Right ventricle myocardium inferior (tissue), 1 donor: ENCODE results near the gene UBD. TPM values are rescaled to one million over a fixed set of nuclear protein-coding genes. Genes with fewer than 3 reads are reported as not detected.

ENCODE experiments used
- ATAC-seq: fragments of 200-7000 bp; cut with Tn5 transposase; one replicate; pipeline ENCODE4 v1.9.1; 2020; ENCODE audit warnings: mild to moderate bottlenecking, moderate library complexity
- DNase-seq: peaks from one replicate; pipeline ENCODE4 v3.0.0; 2021; ENCODE audit errors: missing footprints
- intact Hi-C: fragments of 100-400 bp; cut with DNase I; formaldehyde crosslinking; loops from one replicate; pipeline ENCODE4 v1.11.0; 2022
- long read RNA-seq: library from polyadenylated mRNA; unstranded; transcript quantifications from one replicate; pipeline ENCODE4 v2.0.0, GENCODE V29; 2021
- total RNA-seq: library from RNA; stranded (reverse); fragmentation: NEBNext Ultra II Directional; extraction: Animal tissue kit (Norgen Biotek cat#: 25700); gene quantifications from one replicate; pipeline ENCODE4 v1.2.1, GENCODE V29; 2021
- donor health status: DM: no; HTN: yes; CAD: no; lungs with severe emphysema.

Gene UBD
- not detected for total RNA-seq
- long read RNA-seq: 0 reads

GRCh38 chr6:29559524-29560287 is at the start of gene UBD:
Gene UBD (minus strand): TSS chr6:29559732. CDS start chr6:29559701, 31 bp downstream.
- ATAC-seq (no peak), DNase-seq (no peak)
- intact Hi-C loops: no loop called here

- DNase-seq (no peak), ATAC-seq (no peak)
- intact Hi-C loops: no loop called here
These were observed 48.6 kb upstream of the UBD start for GRCh38 chr6:29608131-29608530.

DNA sequence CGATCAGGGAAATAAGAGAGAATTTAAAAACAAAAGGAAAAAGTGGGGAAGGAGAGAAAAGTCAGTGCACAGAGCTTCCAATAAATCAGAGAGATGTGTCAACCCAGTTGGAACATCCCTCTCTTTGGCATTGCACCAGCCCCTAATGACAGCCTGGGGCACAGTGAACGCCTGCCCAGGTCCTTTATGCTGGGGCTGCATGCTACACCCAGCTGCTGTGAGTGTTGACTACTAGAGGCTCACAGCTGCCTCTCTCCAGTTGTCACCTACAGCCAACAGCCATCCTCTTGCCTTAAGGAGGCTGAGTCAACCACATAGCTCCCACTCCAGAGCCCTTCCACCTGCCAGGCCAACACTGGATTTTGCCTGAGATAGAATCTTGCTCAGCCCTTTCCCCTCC is 44.4 kb upstream of the UBD start:
- intact Hi-C loops: no loop called here

DNA sequence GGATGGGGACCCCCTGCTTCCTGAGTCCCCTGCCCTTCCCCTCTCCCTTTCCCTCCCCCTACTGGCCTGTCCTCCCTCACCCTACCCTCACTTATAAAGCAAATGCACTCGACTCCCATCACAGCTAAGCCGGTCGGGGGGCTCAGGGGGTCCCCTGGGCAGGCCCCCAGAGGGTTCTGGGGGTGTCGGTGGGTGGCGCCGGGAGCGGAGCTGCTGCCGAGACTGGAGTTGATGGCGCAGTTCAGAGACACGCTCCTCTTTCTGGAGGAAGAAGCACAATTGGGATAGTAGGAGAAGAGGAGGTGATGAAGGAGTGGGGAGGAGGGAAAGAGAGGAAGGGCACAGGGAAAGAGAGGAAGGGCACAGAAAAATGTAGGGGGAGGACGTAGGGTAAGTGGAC is 43.9 kb upstream of the UBD start:
- intact Hi-C loops: no loop called here
- DNase-seq (no peak), ATAC-seq (no peak)

More for the DNA sequence above, 44.4 kb upstream of the UBD start:
- ATAC-seq (no peak), DNase-seq (no peak)

GRCh38 chr6:29602564-29603361 is 43.2 kb upstream of the UBD start:
- DNase-seq: no peak
- ATAC-seq: no peak
- intact Hi-C loops: no loop called here

- intact Hi-C loops: no loop called here
- DNase-seq: no peak
- no peak for ATAC-seq
These were observed 38.7 kb upstream of the UBD start for GRCh38 chr6:29598172-29598747.

DNA sequence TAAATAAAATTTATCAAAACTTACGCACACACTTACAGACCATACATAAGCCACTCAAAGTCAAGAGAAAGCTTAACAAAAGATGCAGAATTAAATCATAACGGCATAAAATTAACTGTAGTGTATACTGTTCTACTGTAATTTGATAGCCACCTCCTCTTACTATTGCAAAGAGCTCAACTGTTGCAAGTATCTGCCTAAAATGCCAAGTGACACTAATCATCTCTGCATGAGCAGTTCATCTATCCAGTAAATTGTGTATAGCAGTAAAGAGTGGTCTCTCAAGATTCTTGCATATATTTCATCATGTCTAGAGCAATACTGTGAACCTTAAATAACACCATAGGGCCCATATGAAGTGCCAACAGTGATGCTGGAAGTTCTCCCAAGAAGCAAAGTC is 37.7 kb upstream of the UBD start:
- DNase-seq (no peak), ATAC-seq (no peak)
- intact Hi-C loops: no loop called here

GRCh38 chr6:29596381-29596900 is 36.9 kb upstream of the UBD start:
- no peak for ATAC-seq
- intact Hi-C loops: no loop called here
- DNase-seq: no peak

DNA sequence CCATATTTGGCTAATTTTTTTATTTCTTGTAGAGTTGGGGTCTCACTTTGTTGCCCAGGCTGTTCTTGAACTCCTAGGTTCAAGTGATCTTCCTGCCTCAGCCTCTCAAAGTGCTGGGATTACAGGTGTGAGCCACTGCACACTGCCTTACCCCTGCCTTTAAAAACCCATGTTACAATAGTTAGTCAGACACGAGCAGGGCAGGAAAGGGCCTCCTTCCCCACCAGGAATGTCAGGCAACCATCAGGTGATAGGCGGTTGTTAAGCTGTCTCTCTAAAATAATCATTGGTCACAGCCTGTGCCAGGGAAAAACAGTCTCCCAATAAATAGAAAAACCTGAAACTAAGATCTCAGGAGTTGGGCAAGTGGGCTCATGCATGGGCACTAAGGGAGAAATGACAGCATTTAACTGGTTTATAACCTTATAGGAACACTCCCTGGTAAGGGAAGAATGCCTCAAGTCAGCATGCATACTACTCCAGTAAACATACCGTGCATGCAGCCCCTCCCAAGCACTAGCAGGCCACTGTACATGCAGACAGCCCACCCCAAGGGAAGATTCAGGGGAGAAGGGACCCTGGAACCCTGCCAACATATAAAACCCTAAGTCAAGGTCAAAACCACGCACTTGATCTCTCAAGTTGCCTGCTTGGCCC is 33.8 kb upstream of the UBD start:
- ATAC-seq (no peak), DNase-seq (no peak)
- intact Hi-C loops: no loop called here

GRCh38 chr6:29591677-29592076 is 32.1 kb upstream of the UBD start:
- ATAC-seq (no peak), DNase-seq (no peak)
- intact Hi-C loops: no loop called here

- DNase-seq (no peak), ATAC-seq (no peak)
- intact Hi-C loops: no loop called here
These were observed 30.8 kb upstream of the UBD start for GRCh38 chr6:29590218-29590808.

DNA sequence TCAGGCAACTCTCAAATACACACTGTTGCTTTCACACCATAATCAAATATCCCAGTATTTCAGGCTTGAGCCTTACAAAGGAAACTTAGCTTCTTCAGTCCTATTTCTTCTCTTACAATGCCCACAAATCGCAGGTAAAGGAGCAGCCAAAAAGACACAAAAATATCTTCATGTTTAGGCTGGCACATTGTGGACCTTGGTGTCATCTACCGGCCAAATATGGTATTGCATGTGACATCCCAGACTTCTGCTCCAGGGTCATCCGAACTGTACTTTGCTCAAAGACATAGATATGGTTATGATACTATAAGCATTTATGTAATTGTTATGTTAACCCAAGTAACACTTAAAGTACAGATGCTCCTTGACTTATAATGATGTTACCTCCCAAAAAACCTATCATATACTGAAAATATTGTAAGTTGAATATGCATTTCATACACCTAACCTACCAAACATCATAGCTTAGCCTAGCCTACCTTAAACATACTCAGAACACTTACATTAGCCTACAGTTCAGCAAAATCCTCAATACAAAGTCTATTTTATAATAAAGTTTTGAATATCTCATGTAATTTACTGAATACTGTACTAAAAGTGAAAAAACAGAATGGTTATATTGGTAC is 30.0 kb upstream of the UBD start:
- intact Hi-C loops: loop anchor here (5.0 to 10.0 kb wide), 2 partner anchors 565 to 902 kb away; no protein-coding TSS in a partner anchor
- DNase-seq (no peak), ATAC-seq (no peak)

- ATAC-seq: no peak
These were observed 25.3 kb upstream of the UBD start, which contains the start of gene OR2H2 for GRCh38 chr6:29584821-29585220. Gene OR2H2 (plus strand): TSS chr6:29585121. CDS start chr6:29587945, 2,824 bp downstream.

GRCh38 chr6:29577544-29577943 is 18.0 kb upstream of the UBD start:
- intact Hi-C loops: no loop called here
- no peak for ATAC-seq

More at GRCh38 chr6:29584821-29585220, 25.3 kb upstream of the UBD start, which contains the start of gene OR2H2:
- intact Hi-C loops: loop anchor here (5.0 to 10.0 kb wide), 2 partner anchors 560 to 898 kb away; no protein-coding TSS in a partner anchor
- DNase-seq: no peak

DNA sequence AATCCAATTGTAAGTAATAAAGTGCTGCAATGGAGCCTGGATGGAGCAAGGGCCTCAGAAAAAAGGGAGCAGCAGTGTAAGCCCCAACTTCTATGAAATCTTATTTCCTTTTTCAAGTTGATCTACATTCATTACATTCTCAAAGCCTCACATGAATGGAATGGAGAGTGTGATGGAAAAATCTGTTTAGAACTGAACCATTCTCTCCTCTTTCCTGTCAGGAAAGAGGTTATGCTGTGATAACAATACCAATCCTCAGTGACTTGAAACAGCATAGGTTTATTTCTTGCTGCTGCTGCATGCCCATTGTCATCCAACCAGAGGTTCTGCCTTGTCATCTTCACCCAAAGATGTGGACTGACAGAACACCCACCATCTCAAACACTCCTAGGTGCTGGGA is 16.5 kb upstream of the UBD start:
- intact Hi-C loops: no loop called here
- DNase-seq (no peak), ATAC-seq (no peak)

More at GRCh38 chr6:29577544-29577943, 18.0 kb upstream of the UBD start:
- no peak for DNase-seq

GRCh38 chr6:29567991-29568390 is 8.5 kb upstream of the UBD start:
- no peak for ATAC-seq
- intact Hi-C loops: no loop called here
- no peak for DNase-seq

GRCh38 chr6:29567541-29567940 is 8.0 kb upstream of the UBD start:
- DNase-seq (no peak), ATAC-seq (no peak)
- intact Hi-C loops: no loop called here

DNA sequence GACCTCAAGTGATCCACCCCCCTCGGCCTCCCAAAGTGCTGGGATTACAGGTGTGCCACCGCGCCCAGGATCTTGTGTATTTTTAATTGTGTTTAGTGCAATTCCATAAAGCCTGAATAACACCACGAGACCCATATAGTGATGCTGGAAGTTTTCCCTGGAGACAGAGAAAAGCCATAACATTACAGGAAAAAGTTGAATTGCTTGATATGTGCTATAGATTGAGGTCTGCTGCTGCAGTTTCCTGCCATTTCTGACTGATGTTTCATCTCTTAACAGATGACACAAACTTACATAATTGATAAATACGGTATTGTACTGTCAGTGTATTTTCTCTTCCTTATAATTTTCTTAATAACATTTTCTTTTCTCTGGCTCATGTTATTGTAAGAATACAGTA is 7.3 kb upstream of the UBD start:
- ATAC-seq (no peak), DNase-seq (no peak)
- intact Hi-C loops: no loop called here
